Right lobe of liver (tissue), 4 donors: ENCODE measurements around the gene IKBIP.

Experiments
- POLR2A ChIP-seq: fragments of 450-650 bp; IDR thresholded peaks from one replicate; pipeline ENCODE4 v1.6.1; 2017; ENCODE audit warnings: antibody characterized with exemption, mild to moderate bottlenecking
- TF ChIP-seq, protein P1 (sequence below), 4 donors: fragments of 200-600 bp in 3 of 4; fragments of 450-650 bp in 1 of 4; IDR thresholded peaks; one replicate each; pipeline versions ENCODE4 v1.5.1 to v1.8.0; 2016 to 2022; ENCODE audit warnings: antibody characterized with exemption in 4 of 4, mild to moderate bottlenecking in 2 of 4
- donor health status: DM: no; HTN: no; CAD: no.
- donor health status: DM: no; HTN: no; CAD: no.
- donor health status: DM: no; HTN: yes; CAD: no.

DNA sequence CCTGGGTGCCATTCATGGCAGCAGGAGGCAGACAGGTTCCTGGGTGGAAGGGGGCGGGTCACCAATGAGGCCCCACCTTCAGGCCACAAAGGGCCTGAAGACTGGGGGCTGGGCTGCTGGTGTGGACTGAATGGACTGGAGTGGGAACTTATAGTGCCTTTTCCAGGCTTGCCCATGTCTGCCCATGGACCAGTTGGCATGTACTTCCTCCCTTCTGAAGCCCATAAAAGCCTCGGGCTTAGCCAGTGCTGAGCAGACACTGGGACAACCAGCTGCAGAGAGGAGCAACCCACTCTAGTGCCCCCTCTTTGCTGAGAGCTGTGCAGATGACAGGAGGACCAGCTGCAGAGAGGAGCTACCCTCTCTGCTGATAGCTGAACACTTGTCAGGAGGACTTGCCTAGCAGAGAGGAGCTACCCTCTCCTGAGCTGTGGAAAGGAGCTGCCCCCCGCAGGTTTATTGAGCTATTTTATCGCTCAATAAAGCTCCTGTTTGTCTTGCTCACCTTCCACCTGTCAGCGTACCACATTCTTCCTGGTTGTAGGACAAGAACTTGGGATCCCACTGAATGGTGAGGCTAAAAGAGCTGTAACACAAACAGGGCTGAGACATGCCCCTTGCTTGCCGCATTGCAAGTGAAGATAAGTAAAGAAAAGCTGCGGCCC, 34.5 kb upstream of the IKBIP start:
- TF ChIP-seq, protein P1, sequence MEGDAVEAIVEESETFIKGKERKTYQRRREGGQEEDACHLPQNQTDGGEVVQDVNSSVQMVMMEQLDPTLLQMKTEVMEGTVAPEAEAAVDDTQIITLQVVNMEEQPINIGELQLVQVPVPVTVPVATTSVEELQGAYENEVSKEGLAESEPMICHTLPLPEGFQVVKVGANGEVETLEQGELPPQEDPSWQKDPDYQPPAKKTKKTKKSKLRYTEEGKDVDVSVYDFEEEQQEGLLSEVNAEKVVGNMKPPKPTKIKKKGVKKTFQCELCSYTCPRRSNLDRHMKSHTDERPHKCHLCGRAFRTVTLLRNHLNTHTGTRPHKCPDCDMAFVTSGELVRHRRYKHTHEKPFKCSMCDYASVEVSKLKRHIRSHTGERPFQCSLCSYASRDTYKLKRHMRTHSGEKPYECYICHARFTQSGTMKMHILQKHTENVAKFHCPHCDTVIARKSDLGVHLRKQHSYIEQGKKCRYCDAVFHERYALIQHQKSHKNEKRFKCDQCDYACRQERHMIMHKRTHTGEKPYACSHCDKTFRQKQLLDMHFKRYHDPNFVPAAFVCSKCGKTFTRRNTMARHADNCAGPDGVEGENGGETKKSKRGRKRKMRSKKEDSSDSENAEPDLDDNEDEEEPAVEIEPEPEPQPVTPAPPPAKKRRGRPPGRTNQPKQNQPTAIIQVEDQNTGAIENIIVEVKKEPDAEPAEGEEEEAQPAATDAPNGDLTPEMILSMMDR (IDR thresholded peaks at IDR 0.05): no peak
- TF ChIP-seq POLR2A: no peak
